ENCODE results near the gene CAMK1D.

Gene CAMK1D

DNA sequence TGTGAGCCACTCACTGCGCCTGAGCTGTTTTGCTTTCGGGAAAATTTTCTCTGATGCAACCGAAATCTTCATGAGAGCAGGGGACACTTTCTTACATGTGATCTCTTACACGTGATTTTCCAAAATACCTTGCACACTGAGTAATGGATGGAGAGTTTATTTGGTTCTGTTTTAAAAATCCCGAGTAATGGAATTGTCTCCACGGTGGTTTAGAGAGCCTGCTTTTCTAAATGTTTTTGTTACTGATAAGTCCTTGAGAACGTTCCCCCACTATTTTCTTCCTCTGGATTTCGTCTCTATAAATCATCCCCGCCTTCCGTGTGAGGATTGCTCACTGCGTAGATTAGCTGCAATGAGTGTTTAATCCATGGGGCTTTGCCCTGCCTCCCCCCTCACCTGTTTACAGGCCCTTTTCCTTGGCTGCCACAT is 25.7 kb downstream of the CAMK1D start:
- no peak for DNase-seq (ENCODE audit: low read depth in 2 of 2)

DNA sequence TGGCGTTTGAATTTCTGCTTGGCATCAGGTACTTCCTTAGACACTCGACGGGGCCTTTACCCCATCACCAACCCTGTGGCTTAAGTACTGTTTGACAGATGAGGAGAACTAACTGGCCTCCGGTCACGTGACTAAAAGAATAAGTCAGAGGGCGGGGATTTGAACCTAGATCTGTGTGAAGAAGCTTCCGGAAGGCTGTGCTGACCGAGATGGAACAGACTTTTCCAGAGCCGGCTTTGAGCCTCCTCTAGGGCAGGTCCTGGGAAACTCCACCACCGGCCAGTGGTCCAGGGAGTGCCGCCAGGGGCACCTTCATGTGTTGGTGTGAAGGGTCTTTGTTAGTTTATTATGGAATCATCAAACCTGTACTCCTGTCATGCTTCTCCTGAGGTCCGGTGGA is 26.9 kb downstream of the CAMK1D start:
- DNase-seq (ENCODE audit: low read depth in 2 of 2) = no peak

DNA sequence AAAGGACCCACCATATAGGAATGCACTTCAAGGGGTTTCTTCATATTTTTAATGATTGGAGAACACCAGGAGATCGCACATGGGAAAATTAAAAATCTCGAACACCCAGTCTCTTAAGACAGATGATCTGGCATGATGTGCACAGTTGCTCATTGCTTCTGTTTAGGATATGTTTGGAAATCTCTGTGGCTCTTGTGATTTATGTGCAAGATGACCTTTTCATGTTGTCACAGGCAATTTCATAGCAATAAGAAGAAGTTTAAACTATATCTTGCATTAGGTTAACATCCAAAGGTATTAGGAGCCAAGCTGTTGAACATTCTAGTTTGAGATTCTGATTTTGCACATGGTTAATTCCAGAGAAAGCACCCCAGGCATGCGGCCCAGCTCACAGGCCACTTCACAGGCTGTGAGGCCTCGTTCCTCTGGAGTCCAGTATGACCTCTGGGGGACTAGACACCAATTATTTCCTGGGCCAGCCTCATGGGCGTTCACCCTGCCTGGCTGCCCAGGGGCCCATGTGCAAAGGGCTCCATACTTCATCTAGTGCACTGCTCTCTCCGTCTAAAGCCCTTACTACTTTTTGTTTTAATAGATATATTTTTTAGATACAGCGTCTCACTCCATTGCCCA is 28.4 kb downstream of the CAMK1D start:
- DNase-seq (ENCODE audit: low read depth in 2 of 2) = no peak

- DNase-seq (ENCODE audit: low read depth in 2 of 2) = no peak
Measured at GRCh38 chr10:12380999-12381398, 31.7 kb downstream of the CAMK1D start.

DNA sequence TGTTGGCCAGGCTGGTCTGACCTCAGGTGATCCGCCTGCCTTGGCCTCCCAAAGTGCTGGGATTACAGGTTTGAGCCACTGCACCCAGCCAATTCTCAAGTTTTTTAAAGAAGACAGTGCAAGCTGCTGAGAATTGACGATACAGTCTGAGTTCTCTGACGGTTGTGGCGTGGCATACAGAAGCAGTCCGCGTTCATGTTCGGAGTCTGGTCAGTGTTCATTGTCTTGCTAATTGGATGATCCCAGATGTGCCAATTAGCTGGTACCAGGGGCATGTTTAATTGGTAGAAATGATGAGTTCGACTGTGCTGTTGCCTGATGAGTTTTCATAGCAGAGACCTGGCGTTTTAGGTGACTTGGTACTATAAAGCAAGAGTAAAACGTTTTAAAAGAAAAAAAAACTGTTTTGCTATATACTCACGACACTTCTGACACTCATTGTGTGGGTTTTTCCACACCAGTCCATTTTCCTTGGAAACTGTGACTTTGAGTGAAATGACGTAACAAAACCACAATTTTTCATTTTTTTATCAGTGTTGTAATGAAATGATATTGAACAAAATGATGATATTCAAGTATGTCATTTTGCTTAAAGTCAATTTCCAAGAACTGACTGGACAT is 32.3 kb downstream of the CAMK1D start:
- no peak for DNase-seq (ENCODE audit: low read depth in 2 of 2)

DNA sequence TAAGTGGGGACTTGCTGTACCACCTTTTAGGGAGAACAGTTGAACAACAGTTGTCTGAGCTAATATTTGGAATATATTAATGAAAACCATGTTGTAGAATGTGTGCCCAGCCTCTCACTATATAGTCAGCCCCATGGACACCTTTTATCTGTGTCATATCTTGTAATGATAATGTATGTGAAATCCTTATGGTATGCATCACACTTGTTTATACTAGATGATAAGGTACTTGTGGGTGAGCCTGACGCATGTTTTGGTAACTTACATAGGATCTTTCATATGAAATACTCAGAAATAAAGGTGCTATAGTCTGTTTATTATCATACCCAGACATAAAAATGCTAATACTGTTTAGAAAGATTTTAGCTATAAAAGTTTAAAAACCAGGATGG is 32.8 kb downstream of the CAMK1D start:
- DNase-seq (ENCODE audit: low read depth in 2 of 2) = no peak

DNA sequence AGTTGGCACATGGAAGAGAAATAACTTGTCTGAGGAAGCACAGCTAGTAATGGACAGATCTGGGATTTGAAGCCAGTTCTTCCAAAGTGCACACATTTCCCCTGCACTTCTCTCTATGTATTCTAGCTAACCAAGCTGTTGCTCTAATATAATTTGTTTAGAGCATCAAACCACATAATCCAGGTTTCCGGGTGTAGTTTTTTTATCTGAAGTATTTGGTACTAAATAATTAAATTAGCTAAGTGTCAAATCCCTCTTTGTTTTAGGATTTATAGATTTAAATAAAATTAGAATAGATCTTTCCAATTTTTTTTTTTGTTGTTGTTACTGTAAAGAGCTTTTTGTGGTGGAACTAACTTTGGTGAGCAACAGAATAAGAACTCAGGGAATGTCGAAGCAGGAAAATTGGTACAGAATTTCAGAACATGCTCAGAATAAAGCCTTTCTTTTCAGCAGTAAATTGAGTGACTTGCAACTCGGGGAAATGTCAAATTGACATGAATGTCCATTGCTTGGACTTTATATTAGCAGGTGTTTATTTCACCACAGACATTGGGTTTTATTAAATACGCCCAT is 33.7 kb downstream of the CAMK1D start:
- no peak for DNase-seq (ENCODE audit: low read depth in 2 of 2)

- DNase-seq (ENCODE audit: low read depth in 2 of 2) = no peak
Measured at GRCh38 chr10:12384906-12385305, 35.6 kb downstream of the CAMK1D start.

- DNase-seq (ENCODE audit: low read depth in 2 of 2) = no peak
Measured at GRCh38 chr10:12387561-12388210, 38.3 kb downstream of the CAMK1D start.

DNA sequence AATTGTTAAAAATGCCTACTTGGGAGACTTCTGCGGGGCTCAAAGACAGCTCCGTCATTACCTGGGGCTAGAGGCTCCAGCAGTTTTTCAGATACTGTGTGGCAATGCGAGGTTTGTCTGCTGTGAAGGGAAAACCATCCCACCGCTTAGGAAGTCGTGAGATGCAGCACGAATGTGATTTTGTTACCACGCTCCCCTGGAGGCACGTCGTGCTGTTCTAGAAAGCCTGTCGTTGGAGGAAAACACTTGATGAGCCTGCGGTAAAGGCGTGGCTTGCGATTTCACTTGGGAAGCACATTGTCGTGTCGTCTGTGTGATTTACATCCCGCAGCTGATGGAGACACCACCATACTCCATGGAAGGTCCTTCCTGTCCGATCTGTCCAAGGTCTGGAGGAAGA is 39.3 kb downstream of the CAMK1D start:
- no peak for DNase-seq (ENCODE audit: low read depth in 2 of 2)

GRCh38 chr10:12389154-12389734 is 39.9 kb downstream of the CAMK1D start:
- no peak for DNase-seq (ENCODE audit: low read depth in 2 of 2)

GRCh38 chr10:12390733-12391132 is 41.4 kb downstream of the CAMK1D start:
- DNase-seq (ENCODE audit: low read depth in 2 of 2) = no peak

DNA sequence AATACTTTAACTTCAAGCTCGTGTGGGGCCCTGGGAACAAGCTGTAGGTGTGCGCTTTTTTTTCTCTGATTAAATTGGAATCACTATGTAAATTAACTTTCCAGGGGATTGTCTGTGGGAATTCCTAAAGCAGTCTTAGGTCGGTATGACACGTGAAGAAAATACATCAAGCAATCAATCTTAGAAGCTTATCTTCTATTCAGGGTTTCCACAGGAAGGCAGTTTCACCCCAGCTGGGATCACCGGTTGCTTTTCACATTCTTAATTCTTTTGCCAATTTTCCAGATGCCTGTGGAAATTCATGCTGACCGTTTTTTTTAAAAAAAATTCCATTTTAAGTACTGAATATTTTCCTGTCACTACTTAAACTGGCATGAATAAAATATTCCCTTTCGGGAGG is 41.9 kb downstream of the CAMK1D start:
- no peak for DNase-seq (ENCODE audit: low read depth in 2 of 2)

DNA sequence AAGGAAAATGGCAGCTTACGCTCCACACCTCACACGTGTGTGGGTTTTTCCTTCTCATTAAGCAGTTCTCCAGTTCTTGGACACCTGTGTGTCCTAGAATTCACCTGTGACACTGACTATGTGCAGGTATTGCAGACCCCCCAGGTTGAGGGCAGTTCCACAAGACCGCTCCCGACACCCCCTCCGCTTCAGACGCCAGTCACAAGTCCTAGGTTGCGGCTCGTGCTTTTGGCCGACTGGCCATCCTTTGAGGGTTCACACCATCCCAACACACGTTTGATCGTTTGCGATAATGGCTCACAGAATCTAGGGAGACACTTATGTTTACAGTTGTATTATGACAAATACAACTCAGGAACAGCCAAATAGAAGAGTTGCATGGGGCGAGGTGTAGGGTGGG is 44.5 kb downstream of the CAMK1D start:
- no peak for DNase-seq (ENCODE audit: low read depth in 2 of 2)

DNA sequence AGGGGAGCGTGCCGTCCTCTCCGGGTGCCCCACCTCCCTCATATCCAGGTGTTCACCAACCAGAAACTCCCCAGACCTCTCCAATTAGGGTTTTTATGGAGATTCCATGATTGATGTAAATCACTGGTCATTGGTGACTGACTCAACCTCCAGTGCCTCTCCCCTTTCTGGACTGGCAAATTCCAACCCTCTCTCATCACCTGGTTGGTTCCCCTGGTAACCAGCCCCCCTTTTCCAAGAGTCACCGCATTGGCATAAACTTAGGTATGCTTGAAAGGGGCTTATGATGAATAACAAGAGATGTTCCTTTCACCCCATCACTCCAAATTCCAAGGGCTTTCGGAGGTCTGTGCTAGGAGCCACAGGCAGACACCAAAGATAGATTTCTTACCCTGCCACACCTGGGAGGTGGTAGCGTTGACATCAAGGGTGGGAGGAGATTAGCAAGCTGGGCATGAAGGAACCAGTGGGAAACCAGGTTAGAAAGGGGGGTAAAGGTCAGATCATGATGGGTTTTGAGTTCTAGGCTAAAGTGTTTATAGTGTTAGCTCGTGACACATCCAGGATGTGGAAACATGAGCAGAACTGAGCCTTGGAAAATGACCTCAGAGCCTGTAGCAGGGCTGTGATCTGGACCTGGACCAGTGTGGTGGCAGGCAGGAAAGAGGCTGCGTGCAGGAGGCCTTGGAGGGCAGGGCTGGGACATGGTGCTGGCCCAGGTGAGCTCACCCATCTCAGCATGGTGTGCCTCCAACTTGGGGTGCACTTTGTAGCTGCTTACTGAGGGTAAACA is 45.1 kb downstream of the CAMK1D start:
- no peak for DNase-seq (ENCODE audit: low read depth in 2 of 2)

- no peak for DNase-seq (ENCODE audit: low read depth in 2 of 2)
Measured at GRCh38 chr10:12396093-12396492, 46.7 kb downstream of the CAMK1D start.

GRCh38 chr10:12396567-12396966 is 47.2 kb downstream of the CAMK1D start:
- no peak for DNase-seq (ENCODE audit: low read depth in 2 of 2)

- no peak for DNase-seq (ENCODE audit: low read depth in 2 of 2)
Measured at GRCh38 chr10:12397147-12397896, 48.0 kb downstream of the CAMK1D start.

DNA sequence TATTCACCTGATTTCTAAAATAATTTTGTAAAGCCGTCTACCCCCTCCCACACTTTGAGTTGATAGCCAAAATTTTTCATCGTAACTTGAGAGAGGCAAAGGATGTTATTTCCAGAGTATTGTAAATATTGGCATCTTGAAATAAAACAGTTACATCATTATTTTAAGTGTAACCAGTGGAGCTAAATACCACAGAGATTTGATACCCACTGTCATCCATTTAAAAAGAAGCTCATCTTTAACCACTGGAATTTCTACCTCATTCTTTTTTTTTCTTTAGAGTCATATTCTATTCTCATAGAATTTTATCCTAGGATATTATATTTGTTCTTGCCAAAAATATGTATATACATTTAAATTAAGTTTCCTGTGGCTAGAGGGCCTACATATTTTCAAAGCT is 48.6 kb downstream of the CAMK1D start:
- no peak for DNase-seq (ENCODE audit: low read depth in 2 of 2)

DNA sequence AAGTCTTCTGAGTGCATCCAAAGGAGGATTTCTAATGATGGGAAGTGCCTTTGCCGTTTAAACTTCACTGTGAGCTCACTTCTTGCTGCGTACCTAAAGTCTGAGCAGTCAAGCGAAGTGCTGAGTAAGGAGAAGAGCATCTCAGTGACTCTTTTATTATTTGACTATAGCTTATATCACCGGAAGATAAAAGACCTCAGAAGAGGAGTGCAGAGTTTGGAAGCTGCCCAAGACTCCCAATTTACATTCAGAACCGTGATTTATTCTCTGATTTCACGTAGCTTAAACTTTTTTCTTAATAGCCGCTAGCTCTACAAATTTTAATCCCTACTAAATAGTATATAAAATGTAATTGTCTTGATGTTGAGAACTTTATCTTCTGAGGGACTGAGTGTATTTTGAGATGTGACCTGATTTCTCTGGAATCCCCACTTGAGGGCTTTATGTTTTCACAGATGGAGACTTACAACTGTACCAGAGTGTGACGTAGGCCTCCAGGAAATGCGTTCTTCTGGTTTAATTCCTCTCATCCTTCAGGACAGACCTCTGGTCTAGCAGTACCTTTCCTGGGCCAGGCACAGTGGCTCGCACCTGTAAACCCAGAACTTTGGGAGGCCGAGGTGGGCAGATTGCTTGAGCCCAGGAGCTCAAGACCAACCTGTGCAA is 51.1 kb downstream of the CAMK1D start:
- no peak for DNase-seq (ENCODE audit: low read depth in 2 of 2)

DNA sequence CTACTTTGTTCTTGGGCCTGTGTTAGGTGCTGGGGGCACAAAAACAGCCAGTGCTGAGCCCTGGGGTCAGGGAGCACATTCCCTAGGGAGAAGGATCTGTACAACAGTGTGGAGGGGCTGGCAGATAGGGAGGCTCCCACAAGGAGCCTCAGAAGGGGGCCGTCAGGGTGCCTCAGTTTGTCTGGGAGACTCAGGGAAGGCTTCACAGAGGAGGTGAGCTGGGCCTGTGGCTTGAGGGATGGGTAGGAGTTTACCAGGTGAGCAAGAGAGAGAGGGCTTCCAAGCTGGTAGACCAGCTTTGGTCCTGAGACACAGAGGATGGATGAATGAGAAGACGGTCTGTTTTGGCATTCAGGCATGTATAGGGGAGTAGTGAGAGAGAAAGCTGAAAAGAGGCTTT is 52.1 kb downstream of the CAMK1D start:
- no peak for DNase-seq (ENCODE audit: low read depth in 2 of 2)

Measured in activated CD4-positive, alpha-beta T cell treated with anti-CD3 and anti-CD28 coated beads for 24 hours (primary cell).